ENCODE measurements around the gene MMADHC.
A peak's percentile ranks its signal among the peaks of the same experiment; 100 is the strongest.

MMADHC gene

GRCh38 chr2:149587220-149587949 lies at the start of gene MMADHC:
Gene MMADHC (minus strand): TSS chr2:149587775. CDS start chr2:149587097, 678 bp downstream.
- peak within 1 kb of the TSS; percentile 97 for H3K4me3 Mint-ChIP-seq
- H3K9me3 Mint-ChIP-seq: no peaks in the 10 kb centered on the region
- peaks cover 18% of the 10 kb centered on the region for H3K27me3 Mint-ChIP-seq (ENCODE audit: low read depth, poor library complexity)
- TF ChIP-seq, protein P1, sequence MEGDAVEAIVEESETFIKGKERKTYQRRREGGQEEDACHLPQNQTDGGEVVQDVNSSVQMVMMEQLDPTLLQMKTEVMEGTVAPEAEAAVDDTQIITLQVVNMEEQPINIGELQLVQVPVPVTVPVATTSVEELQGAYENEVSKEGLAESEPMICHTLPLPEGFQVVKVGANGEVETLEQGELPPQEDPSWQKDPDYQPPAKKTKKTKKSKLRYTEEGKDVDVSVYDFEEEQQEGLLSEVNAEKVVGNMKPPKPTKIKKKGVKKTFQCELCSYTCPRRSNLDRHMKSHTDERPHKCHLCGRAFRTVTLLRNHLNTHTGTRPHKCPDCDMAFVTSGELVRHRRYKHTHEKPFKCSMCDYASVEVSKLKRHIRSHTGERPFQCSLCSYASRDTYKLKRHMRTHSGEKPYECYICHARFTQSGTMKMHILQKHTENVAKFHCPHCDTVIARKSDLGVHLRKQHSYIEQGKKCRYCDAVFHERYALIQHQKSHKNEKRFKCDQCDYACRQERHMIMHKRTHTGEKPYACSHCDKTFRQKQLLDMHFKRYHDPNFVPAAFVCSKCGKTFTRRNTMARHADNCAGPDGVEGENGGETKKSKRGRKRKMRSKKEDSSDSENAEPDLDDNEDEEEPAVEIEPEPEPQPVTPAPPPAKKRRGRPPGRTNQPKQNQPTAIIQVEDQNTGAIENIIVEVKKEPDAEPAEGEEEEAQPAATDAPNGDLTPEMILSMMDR (IDR thresholded peaks at IDR 0.05): no peak
- peaks cover 41% of the 10 kb centered on the region for H3K4me1 Mint-ChIP-seq
- DNase-seq: peak; percentile 91
- peak within 1 kb of the TSS; percentile 99 for H3K27ac Mint-ChIP-seq
- peaks cover 17% of the 10 kb centered on the region for H3K36me3 Mint-ChIP-seq (ENCODE audit: low read depth)

DNA sequence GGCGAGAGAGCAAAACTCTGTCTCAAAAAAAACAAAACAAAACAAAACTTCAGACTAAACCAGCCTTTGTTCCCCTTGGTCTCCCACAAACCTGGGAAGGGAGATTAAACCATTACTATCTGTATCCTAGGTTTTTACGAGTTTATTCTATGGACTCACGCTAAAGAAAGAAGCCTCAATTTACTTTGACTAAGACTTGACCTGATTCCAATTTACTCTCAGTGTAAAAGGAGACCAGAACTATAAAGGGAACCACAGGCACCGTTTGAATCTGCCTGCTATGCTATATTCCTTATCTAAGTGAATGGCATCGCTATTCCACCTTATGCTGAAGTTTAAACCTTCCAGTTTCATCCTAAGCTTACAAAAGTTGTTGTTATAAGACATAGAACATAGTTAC lies 46.5 kb upstream of the MMADHC start:
- DNase-seq: no peak
- no peak overlapping the region for H3K4me3 Mint-ChIP-seq
- H3K27me3 Mint-ChIP-seq (ENCODE audit: low read depth, poor library complexity): peaks cover 5% of the 10 kb centered on the region
- no peaks in the 10 kb centered on the region for H3K36me3 Mint-ChIP-seq (ENCODE audit: low read depth)
- TF ChIP-seq, protein P1 (IDR thresholded peaks at IDR 0.05): no peak
- H3K9me3 Mint-ChIP-seq: peaks cover 8% of the 10 kb centered on the region
- H3K4me1 Mint-ChIP-seq: no peaks in the 10 kb centered on the region
- peak overlapping the region; percentile 63 for H3K27ac Mint-ChIP-seq

- TF ChIP-seq, protein P1 (IDR thresholded peaks at IDR 0.05): no peak
- Mint-ChIP-seq H3K27ac (no peak overlapping the region), H3K4me1 (no peaks in the 10 kb centered on the region), H3K9me3 (no peaks in the 10 kb centered on the region), H3K36me3 (ENCODE audit: low read depth) (no peaks in the 10 kb centered on the region), H3K4me3 (no peak overlapping the region), H3K27me3 (ENCODE audit: low read depth, poor library complexity) (peaks cover 6% of the 10 kb centered on the region)
- DNase-seq: no peak
Observed at GRCh38 chr2:149630445-149630844, 42.9 kb upstream of the MMADHC start.

- no peaks in the 10 kb centered on the region for H3K9me3 Mint-ChIP-seq
- no peak for DNase-seq
- peaks cover 4% of the 10 kb centered on the region for H3K27me3 Mint-ChIP-seq (ENCODE audit: low read depth, poor library complexity)
- no peaks in the 10 kb centered on the region for H3K4me1 Mint-ChIP-seq
- no peak overlapping the region for H3K27ac Mint-ChIP-seq
- H3K36me3 Mint-ChIP-seq (ENCODE audit: low read depth): no peaks in the 10 kb centered on the region
- H3K4me3 Mint-ChIP-seq: no peak overlapping the region
- TF ChIP-seq, protein P1 (IDR thresholded peaks at IDR 0.05): no peak
Observed at GRCh38 chr2:149629026-149629425, 41.5 kb upstream of the MMADHC start.

DNA sequence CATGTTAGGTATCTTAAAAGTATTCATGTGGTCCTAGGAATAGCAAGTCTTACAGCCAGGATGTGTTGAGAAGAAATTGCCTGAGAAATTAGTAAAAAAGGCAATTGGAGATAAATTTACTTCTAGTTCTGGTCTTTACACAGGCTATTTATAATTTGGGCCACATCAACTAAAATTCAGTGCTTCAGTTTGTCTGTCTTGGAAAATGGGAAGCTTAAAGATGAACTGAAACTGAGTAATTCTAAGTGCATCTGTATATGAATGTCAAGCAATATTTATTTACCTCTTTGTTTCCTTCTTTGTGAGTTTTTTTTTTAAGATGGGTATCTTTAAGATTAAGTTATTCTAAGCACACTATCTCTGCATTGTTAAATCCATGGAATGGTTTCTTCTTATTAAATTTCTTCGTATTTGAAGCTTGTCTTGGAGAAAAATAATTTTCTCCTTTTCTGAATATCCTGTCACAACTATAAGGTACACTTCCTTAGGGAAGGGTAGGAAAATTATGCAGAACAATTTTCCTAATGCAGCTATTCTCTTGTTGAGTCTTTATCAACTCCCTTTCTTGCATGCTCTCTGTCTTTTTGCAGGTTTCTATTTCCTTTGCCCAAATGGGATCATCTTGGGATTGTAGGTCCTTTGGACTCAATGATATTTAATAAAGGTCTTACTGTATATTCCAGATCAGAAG lies 39.7 kb upstream of the MMADHC start:
- no peaks in the 10 kb centered on the region for H3K9me3 Mint-ChIP-seq
- no peak overlapping the region for H3K27ac Mint-ChIP-seq
- H3K4me1 Mint-ChIP-seq: no peaks in the 10 kb centered on the region
- TF ChIP-seq, protein P1 (IDR thresholded peaks at IDR 0.05): no peak
- no peaks in the 10 kb centered on the region for H3K36me3 Mint-ChIP-seq (ENCODE audit: low read depth)
- H3K4me3 Mint-ChIP-seq: no peak overlapping the region
- peaks cover 4% of the 10 kb centered on the region for H3K27me3 Mint-ChIP-seq (ENCODE audit: low read depth, poor library complexity)
- DNase-seq: no peak
